T-helper 2 cell treated with Interferon-gamma antibody and Interleukin-4, amounts not matched to agents 100 ng/mL and 5 ng/mL, for 36 hours (primary cell): ENCODE results near the gene PLAAT1. TPM values are rescaled to one million over a fixed set of nuclear protein-coding genes. Genes with fewer than 3 reads are reported as not detected.

ENCODE experiments used
- intact Hi-C: fragments of 100-400 bp; cut with micrococcal nuclease; formaldehyde crosslinking; loops from one replicate; pipeline ENCODE4 v1.15.1; 2023
- total RNA-seq: library from RNA; stranded (reverse); gene quantifications from 2 replicates; pipeline ENCODE4 v1.2.3, GENCODE V29; 2022

Gene PLAAT1
- not detected in 2 replicates for total RNA-seq

GRCh38 chr3:193240850-193241706 lies at the start of gene PLAAT1:
Gene PLAAT1, plus strand, starts transcription at chr3:193241222. Its CDS starts 14,429 bp downstream, at chr3:193255651.
- intact Hi-C loops, result no loop called here

- intact Hi-C loops, result no loop called here
Measured at GRCh38 chr3:193194371-193194770, 46.7 kb upstream of the PLAAT1 start.

- intact Hi-C loops, result no loop called here
Measured at GRCh38 chr3:193196746-193197145, 44.3 kb upstream of the PLAAT1 start.

DNA sequence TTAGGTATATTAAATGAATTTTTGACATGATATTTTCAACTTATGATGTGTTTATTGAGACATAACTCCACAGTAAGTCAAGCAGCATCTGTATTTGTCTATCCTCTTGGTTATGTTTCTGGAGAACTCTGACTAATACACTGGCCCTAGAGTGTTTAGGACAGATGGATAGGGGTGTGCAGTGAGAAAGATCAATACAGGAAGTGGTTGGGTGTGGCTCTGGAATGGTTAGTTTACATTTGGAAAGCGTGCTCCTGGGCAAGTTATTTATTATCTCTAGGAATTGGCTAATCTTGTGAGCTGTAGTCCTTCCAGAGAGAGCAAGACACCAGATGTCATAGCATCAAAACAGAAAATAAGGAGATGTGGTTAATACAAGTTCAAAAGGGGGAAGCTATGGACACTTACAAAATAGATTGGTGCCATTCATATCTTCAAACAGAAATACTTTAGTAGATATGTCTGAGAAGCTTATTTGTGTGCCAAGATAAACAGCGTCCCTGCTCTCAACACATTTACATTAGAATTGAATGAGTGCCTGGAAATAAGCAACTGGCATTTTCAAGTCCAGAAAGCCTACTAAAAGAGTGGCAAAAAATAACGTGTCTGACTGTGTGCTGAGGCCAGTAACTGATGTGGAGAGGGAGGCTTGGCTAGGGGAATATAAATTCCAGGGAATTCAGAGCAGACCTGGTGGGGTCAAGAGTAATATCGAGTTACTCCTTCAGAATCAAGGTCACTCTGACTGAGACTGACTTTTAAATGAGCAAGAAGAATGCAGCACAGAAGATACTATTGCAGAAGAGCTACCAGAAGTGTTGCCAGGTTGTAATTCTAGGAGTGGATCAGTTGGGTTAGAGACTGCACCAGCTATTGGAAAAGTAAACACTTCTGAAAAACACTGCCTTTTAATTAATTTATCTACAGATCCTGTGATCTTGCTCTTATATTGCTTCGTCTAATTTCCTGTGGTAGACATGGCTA lies 33.4 kb upstream of the PLAAT1 start:
- intact Hi-C loops, result no loop called here

DNA sequence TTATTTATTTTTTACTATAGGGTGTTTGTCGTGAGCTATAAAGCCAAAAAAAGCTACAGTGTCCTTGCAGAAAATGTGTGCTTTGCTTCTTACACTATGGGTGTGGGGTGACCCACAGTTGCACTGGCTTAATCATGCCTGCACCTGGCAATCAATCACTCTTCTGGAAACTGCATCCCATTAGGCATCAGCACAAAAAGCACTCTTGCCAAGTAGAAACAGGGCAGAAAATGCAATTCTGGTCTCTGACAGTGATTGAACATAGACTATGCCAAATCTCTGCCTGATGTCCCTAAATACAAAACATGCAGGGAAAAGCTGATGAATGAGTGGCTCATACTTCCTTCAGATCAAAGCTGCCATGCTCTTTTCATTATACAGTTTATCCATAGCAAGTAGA lies 30.4 kb upstream of the PLAAT1 start:
- intact Hi-C loops, result no loop called here

GRCh38 chr3:193211173-193211572 lies 29.8 kb upstream of the PLAAT1 start:
- intact Hi-C loops, result no loop called here

GRCh38 chr3:193211984-193212383 lies 29.0 kb upstream of the PLAAT1 start:
- intact Hi-C loops, result no loop called here

DNA sequence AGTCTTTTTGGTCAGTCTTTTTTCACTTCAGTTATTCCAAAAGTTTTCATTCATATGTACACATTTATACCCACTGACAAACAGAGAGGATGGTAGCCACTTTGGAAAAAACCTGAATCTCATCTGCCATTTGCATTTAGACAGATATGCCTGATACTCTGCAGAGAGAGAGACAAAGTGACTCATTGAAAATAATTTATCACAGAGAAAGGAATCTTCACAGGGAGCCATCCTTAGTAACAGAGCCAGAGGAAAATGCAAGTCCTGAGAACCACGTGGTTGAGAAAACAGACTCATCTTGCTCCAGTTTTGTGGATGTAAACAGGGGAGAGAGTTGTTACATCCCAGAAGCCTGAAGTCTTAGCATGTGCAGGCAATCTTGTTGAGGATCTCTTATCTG lies 28.2 kb upstream of the PLAAT1 start:
- intact Hi-C loops, result no loop called here

DNA sequence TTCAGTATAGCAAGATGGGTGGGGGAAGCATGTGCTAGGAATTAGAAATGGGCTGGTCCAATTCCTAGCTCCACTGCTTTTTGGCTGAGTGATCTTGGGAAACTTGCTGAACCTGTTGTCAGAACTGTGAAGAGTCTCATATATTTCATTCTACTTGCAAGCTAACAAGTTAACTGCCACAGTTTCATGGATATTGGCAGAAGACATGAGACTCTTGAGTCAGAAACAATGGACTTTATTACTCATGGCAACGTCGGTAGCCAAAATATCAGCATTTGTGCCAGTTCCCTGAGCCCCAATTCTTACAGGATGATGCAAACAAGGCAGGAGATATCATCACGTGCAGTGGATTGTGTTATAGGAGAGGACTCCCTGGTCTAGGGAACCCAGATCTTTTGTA lies 26.6 kb upstream of the PLAAT1 start:
- intact Hi-C loops, result no loop called here

DNA sequence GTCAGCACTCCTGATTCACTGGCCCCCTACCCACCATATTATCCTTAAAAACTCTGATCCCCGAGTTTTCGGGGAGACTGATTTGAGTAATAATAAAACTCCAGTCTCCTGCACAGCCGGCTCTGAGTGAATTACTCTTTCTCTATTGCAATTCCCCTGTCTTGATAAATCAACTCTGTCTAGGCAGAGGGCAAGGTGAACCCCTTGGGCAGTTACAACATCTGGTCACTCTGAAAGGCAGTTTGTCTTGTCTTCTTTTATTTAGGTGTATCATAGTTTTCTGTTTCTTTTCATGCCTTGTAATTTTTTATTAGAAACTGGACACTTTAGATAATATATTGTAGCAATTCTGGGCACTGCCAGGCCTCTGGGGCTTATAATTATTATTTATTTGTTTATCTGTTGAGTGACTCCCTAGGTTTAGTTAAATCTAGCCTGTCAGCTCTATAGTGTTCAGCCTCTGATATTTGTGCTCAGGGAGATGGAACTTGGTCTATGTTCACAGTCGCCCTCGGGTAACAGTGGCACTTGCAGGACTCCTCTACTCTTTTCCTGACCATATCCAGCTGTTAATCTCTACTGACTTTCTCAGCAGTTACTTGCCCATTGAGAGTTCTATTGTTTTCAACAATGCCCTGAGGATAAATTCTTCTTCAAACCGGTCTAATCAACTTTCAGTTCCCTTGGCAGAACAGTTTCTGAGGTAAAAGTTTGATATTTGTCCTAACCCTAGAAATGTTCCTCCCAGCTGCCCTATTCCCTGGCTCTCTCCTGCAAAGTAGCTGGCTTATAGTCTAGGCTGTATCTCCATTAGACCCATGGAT lies 15.5 kb upstream of the PLAAT1 start:
- intact Hi-C loops, result no loop called here

DNA sequence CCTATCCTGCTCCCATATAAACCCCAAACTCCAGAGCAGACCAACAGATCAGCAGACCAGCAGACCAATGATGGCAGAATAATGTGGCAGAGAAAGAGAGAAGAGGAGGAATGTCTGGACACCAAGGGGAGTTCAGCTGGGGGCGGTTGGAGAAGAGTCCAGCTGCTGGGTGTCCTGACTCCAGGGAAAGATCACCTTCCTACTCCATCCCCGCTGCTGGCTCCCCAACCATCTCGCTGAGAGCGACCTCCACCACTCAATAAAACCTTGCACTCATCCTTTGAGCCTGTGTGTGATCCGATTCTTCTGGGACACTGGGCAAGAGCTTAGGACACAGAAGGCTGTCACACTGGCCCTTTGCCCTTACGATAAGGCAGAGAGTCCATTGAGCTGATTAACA lies 12.8 kb upstream of the PLAAT1 start:
- intact Hi-C loops, result no loop called here

DNA sequence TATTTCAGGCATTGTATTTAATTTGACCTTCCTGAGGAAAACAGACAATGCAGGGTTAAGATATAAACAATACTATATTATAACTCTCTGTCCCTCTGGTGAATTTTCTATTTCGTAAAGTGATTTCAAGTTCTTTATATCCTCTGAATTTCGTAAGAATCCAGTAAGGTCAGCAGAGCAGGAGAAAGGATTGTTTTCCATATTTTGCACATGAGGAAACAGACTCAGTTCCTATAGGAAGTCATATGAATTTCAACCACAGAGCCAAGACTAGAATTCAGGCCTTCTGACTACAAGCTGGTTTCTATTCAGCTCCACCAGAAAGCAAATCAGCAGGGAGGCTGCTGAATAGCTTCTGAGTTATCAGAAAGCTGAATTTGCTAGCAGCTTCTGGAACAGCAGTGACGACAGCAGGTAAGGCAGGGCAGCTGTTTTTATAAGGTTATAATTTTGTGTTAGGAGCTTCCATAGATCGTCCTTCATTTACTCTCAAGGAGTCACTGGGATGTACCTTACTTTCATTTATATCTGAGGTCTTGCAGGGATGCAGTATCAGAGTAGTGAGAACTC lies 11.1 kb upstream of the PLAAT1 start:
- intact Hi-C loops, result no loop called here

DNA sequence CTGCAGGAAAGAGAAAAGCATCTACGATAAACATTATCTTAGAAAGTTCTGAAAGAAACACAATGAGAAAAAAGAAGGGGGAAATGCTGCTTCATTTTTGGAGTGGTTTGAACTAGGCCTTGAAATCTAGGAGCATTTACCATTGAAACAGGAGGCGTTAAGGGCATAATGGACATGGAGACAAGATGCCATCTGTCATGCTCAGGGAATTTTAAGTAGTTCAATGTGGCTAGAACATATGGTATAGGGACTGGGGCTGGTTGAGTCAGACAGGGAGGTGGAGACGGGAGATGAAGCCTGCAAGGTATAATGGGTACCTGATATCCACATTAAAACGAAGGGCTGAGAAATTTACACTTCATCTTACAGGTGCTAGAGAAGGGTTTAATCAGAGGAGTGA lies 10.4 kb upstream of the PLAAT1 start:
- intact Hi-C loops, result no loop called here

DNA sequence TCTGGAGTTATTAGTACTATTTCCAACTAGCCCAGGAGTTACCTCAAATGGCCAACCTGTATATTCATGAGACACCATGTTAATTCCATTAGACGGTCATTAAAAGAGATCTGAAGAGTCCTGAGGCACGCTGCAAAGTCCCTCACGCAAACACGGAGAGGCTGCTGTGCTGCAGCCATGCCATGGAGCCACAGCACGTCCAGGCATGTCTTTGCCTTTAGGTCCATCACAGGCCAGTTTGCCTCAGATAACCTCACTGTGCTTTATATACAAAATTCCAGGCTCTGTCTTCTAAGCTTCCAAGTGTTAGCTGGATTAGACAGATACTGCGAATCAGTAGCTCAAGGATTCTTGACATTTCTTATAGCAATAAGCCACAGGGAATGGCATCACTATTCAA lies 9.8 kb upstream of the PLAAT1 start:
- intact Hi-C loops, result no loop called here

GRCh38 chr3:193236599-193236998 lies 4.4 kb upstream of the PLAAT1 start:
- intact Hi-C loops, result no loop called here

DNA sequence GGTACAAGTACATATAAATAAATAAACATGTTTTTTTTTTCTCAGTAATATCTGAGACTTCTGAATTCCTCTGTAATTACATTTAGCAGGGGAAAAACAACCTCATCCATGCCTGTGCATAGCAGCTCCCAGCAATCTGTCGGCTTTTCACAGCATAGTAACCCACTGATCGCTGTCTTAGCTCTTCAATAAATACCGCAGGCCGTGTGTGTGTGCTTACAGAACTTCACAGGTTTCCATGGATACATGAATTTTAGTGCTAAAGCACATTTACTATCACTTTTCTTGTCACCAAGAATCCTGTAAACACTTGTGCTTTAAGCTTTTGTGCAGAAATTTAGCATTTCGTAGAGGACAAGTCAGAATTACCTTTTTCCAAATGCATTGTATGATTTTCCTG lies 4.0 kb upstream of the PLAAT1 start:
- intact Hi-C loops, result no loop called here

GRCh38 chr3:193240436-193240849 lies 579 bp upstream of the PLAAT1 start:
- intact Hi-C loops, result no loop called here

DNA sequence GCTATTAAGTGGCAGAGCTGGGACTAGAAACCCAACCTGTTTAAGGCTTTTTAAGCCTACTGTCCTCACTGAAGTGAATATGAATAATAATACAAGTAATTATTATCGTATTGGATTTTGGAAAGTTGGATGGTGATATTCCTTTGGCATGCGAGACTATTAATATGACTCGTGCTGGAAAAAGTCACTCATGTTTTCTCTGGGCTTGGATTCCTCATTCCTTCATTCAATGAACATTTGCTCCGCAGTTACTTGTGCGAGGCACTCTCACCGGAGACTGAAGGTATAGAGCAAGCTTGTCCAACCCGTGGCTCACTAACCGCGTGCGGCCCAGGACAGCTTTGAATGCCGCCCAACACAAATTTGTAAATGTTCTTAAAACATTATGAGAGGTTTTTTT lies 694 bp downstream of the PLAAT1 start:
- intact Hi-C loops, result no loop called here

DNA sequence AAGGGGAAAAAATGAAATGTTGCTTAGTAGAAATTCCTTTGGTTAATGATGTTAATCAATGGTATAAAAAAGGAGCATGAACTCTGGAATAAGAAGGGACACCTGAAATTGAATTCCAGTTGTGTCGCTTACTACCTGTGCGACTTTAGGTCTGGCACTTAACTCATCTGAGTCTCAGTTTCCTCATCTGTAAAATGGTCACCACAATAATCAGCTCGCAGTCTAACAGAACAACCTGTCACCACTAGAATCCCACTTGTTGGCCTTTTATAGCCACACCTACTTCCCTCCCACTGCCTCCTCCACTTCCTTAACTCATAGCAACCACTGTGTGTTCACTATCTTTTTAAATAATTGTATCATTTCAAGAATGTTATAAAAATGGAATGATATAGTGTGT lies 2.5 kb downstream of the PLAAT1 start:
- intact Hi-C loops, result no loop called here

DNA sequence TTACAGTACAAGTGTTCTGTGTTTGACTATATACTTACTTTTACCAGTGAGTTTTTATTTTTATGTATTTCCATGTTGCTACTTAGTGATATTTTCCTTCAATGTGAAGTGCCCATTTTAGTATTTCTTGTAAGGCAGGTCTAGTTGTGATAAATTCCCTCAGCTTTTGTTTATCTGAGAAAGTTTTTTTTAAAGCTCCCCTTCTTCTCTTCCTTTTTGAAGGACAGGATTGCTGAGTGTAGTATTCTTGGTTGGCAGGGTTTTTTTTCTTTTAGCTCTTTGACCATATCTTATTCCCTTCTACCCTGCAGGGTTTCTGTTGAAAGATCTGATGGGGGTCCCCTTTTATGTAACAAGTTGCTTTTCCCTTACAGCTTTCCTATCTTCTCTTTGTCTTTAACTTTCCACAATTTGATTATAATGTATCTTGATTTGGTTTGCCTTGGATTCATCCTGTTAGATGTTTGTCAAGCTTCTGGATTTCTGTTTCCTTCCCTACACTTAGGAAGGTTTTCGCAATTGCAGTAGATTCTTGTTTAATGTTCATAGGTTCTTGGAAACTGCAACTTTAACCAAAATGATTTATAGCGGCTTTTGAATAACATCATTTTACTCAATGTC lies 7.9 kb downstream of the PLAAT1 start:
- intact Hi-C loops, result no loop called here

DNA sequence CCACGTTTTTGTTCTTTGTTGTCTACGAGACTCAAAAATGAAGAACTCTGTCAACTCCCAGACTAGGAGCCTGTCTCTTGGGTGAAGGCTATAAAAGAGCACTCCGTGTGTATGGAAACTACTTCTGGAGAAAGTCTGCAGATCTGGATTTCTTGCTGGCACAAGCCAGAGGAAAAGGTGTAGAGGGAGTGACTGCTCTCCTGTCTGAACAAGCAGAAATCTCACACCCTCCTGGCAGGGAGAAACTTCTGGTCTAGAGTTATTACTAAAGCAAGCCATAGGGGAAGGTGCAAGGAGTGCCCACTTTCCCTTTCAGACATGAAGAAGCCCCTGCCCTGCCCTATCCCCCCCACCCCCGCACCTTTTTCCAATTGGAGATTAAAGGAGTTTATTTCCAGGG lies 9.5 kb downstream of the PLAAT1 start:
- intact Hi-C loops, result no loop called here
